HAP-1 (cell line): Measurements from ENCODE around the gene LRRC25.

Experiments
- DNase-seq, 2 experiments: peaks; one replicate each; pipeline ENCODE4 v3.0.0-alpha.2; 2016 to 2020; ENCODE audit warnings: low spot score in 2 of 2
- H3K27me3 ChIP-seq: fragments of 250-450 bp; sonication (Bioruptor Pico); 2 replicates; pipeline ENCODE4 v1.5.1; 2020; ENCODE audit warnings: low read depth, mild to moderate bottlenecking, moderate library complexity
- H3K36me3 ChIP-seq: fragments of 250-450 bp; sonication (Bioruptor Pico); replicated peaks from 2 replicates; pipeline ENCODE4 v1.5.1; 2020; ENCODE audit warnings: mild to moderate bottlenecking
- H3K4me1 ChIP-seq: fragments of 250-450 bp; sonication (Bioruptor Pico); 2 replicates; pipeline ENCODE4 v1.5.1; 2020; ENCODE audit warnings: mild to moderate bottlenecking
- H3K4me3 ChIP-seq: fragments of 250-450 bp; sonication (Bioruptor Pico); 2 replicates; pipeline ENCODE4 v1.5.1; 2020; ENCODE audit warnings: mild to moderate bottlenecking, moderate library complexity
- H3K9me3 ChIP-seq: fragments of 250-450 bp; sonication (Bioruptor Pico); 2 replicates; pipeline ENCODE4 v1.5.1; 2020; ENCODE audit warnings: mild to moderate bottlenecking, moderate library complexity
- in situ Hi-C: fragments of 300-500 bp; cut with MboI; formaldehyde crosslinking; loops from 3 replicates; pipeline ENCODE4 v1.14.3; 2020; ENCODE audit warnings: low sequenced_read_pairs, inconsistent platforms, mixed read lengths

LRRC25 gene

DNA sequence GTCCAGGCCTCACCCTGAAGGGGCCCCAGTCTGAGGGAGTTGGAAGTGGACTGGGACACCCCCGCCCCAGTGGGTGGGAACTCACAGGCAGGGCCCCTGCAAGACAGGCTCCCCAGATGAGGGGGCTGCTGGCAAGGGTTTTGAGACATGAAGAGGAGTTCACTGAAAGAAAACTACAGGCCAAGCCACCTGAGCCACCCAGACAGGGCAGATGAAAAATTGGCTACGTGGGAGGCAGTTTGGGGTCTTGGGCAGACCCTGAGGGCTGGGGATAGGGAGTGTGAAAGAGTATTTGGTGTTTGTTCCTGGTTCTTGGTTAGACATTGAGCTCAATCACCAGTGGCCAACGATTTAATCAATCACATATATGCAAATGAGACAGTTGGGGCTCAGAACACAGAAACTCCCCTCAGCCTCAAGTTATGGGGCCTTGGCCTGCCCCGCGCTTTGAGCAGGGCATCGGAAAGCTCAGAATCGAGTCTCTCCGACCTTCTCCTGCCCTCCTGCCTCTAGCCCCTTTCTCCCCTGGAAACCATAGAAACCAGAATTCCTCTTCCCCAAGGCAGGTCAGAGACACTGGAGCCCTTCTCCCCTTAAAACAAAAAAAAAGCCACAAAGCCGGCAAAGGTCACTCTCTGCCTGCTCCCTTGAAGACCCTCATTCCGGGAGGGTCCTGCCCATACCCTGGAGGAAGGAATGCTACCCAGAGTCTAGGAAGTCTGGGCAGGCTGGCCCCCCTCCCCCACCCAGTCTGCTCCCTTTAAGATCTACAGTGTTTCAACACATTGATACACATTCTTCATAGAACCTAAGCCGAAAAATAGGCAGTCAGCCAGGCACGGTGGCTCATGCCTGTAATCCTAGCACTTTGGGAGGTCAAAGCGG, 41.8 kb upstream of the LRRC25 start:
- DNase-seq = peak; percentile 38 to 79
- in situ Hi-C loops = no loop called here
- no peak overlapping the region for H3K4me3 ChIP-seq

DNA sequence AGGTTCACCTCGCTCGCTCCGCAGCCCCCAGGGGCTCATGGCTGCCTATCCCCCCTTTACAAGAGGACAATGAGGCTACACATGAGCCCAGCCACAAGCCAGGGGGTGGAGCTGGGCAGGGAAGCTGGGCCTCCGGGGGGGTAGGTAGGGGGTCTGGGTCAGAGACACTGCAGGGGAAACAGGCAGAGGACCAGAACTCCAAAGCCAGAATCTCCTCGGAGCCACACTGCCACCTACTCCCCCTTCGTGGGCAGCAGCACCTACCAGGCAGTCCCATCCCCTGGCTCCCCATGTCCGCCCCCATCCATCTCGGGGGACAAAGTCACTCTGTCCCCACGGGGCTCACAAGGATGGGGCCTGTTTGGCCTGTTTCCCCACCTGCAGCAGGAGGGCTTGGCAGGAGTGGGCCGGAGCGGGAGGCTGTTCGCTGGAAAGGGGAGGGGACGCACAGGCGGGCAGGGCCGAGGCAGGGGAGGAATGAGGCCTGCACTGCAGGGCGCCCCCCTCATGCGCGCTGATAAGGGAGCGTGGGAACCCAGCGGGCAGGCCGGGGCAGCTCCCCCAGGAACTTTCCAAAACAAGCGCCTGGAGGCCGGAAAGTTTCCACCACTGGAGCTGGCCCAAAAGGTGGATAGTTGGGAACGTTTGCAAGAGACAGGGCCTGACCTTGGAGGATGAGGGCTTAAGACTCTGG, 41.1 kb upstream of the LRRC25 start:
- Histone ChIP-seq H3K4me3 (peak overlapping the region; percentile 62; the same call in 1 of the 2 replicates), H3K27me3 (no peaks in the 10 kb centered on the region), H3K36me3 (peaks cover 24% of the 10 kb centered on the region), H3K9me3 (no peaks in the 10 kb centered on the region), H3K4me1 (peaks cover 21% of the 10 kb centered on the region)
- in situ Hi-C loops = no loop called here
- DNase-seq = no peak

More for the DNA sequence above, 41.8 kb upstream of the LRRC25 start:
- Histone ChIP-seq H3K27me3 (no peaks in the 10 kb centered on the region), H3K9me3 (no peaks in the 10 kb centered on the region), H3K4me1 (peaks cover 21% of the 10 kb centered on the region), H3K36me3 (peaks cover 24% of the 10 kb centered on the region)

DNA sequence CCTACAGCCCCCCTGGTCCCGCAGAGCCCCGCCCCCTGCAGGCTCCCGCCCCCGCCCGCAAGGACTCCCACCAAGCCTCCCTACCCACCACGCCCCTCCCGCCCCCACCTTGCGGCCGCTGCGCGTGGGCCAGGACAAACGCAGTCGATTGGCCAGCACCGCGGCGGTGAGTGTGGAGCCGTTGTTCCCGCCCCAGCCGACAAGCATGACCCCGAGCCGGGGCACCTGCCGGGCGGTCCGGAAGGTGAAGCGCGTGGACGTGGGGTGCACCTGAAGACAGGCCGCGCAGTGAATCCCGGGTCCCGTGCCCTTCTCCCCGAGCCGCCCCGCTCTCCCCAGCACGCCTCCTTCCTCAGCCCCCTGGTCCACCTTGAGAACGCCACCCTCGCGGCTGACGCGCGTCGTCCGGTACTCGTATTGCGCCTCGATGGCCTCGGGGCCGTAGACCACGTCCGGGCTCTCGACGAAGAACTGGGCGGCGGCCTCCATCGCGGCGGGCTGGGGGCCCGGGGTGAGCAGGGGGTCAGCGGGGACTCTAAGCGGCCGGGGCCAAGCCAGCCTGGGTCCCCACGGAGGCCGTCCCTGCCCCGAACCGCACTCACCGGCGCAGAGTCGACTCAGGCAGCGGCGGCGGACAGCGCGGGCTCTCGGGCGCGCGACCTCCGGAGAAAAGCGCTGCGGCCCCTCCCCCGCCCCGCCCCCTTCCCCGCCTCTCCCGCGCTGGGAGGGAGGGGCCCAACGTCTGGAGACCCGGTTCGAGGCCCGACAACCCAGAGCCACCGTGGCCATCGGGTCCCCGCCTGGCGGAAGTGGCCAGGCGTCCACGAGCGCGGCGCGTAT, 40.3 kb upstream of the LRRC25 start, which contains the start of gene ISYNA1:
Gene ISYNA1, minus strand, starts transcription at position 643 of the 840 bp plus-strand sequence. Its CDS starts 154 bp downstream, at position 489.
- H3K4me3 ChIP-seq = peak within 1 kb of the TSS; percentile 62
- H3K36me3 ChIP-seq = peaks cover 27% of the 10 kb centered on the region
- no peaks in the 10 kb centered on the region for H3K27me3 ChIP-seq
- in situ Hi-C loops = no loop called here
- peak; percentile 50 to 75 for DNase-seq
- H3K9me3 ChIP-seq = no peaks in the 10 kb centered on the region
- H3K4me1 ChIP-seq = peaks cover 21% of the 10 kb centered on the region

DNA sequence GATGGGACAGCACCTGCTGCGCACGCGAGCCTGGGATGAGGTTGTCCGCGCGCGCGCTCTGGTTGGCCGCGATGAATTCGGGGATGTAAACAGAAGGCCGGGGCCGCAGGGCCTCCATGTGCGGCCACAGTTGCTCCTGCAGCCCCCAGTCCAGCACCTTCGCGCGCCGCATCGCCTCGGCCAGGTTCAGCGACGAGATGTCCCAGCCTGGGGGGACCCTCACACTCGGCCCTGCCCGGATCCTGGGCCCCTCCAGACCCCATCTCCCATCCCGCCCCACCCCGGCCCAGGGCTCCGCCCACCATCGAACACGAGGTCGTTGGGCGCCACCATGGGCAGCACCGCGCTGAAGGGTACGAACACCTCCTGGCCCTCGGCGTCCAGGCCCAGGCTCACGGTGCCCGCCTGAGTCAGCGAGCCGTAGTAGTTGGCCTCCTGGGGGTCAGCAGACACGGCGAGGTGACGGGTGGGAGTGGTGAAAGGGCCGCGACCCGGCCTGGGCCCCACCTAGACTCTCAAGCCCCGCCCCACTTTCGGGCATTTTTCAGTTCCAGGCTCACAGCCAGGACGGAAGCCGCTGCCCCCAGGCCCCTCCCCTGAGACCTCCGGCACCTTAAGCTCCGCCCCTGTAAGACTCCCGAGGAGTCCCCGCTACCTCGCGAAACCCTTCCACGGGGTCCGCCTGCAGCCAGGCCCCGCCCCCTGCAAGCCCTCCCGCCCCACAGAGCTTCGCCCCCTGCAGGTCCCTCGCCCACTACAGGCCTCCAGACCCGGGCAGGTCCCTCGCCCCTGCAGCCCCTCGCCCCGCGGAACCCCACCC, 39.5 kb upstream of the LRRC25 start:
- peaks cover 21% of the 10 kb centered on the region for H3K4me1 ChIP-seq
- peak overlapping the region; percentile 62 for H3K4me3 ChIP-seq
- no peaks in the 10 kb centered on the region for H3K9me3 ChIP-seq
- peak; percentile 85 to 98 for DNase-seq
- H3K27me3 ChIP-seq = no peaks in the 10 kb centered on the region
- in situ Hi-C loops = no loop called here
- H3K36me3 ChIP-seq = peaks cover 28% of the 10 kb centered on the region

DNA sequence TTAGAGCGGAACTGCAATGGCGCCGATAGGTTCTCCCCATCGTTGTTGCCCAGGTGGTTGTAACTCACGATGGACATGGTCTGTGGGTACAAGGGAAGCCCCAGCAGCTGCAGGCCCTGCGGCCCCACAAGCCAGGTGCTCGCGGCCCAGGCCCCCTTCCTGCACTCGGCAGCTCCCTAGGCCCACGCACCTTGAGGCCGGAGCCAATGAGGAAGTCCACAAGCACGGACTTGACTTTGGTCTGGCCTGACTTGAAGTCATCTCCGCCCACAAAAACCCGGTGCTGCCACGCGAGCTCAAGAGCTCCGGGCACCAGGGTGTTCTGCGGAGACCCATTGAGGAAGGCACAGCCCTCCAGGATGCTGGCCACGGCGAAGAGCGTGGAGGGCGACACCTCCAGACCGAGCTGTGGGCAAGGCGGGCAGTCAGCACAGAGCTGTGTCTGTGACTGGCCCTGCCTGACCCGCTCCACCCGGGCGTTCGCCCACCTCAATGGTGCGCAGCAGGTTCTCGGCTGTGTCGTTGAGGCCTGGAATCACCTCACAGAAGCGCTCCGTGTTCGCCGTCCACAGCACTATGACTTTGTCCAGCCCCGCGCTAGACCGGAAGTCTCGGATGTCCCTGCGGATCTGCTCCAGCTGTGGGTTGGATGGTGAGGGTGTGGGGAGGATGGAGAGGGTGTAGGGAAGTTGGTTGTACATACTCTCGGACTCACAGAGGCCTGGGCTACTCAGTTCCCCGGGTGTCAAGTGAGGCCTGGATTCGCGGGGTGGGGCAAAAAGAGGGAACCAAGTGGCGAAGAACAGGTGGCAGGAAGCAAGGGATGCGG, 38.6 kb upstream of the LRRC25 start:
- Histone ChIP-seq H3K9me3 (no peaks in the 10 kb centered on the region), H3K36me3 (peaks cover 28% of the 10 kb centered on the region), H3K4me3 (peak overlapping the region; percentile 62), H3K27me3 (no peaks in the 10 kb centered on the region), H3K4me1 (peaks cover 21% of the 10 kb centered on the region)
- in situ Hi-C loops = no loop called here
- DNase-seq = no peak

DNA sequence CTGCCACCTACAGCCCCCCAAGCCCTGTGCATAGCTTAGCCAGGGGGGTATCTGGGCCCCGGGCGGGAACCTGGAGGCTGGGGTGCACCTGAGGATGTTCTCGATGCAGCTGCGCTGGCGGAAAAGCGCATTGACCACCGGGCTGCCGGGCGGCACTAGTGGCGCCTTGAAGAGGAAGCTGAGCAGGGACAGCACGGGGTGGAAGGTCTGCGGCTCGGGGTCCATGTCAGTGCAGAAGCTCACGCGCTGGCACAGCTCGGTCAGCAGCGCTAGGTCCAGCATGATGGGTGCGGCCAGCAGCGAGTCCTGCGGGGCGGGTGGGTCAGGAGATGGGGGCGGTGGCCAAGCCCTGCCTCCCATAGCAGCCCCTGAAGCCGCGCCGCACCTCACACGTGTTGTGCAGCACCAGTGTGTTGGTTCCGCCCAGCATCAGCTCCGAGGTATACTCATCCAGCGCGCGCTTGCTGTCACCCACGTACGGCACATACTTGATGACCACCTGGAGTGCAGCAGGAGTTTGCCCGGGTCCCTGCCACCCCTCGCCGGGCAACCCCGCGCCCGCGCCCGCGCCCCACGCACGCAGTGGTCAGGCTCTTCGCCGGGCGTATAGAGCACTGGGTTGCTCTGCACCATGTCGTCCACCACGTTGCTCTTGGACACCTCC, 37.9 kb upstream of the LRRC25 start:
- DNase-seq = no peak
- in situ Hi-C loops = no loop called here
- Histone ChIP-seq H3K36me3 (peaks cover 28% of the 10 kb centered on the region), H3K27me3 (no peaks in the 10 kb centered on the region), H3K9me3 (no peaks in the 10 kb centered on the region), H3K4me3 (no peak overlapping the region), H3K4me1 (peaks cover 21% of the 10 kb centered on the region)

DNA sequence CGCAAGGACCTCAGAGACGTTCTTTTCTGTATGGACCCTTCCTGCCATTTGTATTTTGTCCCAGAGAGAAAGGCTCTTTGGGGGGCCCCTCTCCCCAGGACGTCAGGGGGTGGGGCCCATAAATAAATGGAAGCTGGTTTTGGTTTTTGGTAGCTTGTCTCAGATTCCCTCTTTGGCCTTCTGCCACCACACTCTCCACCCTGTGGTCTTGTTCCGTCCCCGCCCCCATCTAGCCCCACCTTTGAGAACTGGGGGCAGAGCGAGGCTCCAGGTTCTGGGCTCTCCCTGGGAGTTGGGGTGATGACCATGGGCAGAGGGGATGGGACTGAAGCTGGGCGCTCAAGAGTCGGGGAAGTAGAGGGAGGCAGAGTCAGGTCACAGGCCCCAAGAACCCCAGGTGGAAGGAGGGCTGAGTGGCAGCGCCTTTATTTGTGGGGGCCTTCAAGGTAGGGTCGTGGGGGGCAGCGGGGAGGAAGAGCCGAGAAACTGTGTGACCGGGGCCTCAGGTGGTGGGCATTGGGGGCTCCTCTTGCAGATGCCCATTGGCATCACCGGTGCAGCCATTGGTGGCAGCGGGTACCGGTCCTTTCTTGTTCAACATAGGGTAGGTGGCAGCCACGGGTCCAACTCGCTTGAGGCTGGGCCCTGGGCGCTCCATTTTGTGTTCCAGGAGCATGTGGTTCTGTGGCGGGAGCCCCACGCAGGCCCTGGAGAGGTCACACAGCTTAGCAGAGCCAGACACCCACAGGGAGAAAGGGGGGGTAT, 37.2 kb upstream of the LRRC25 start:
- no peaks in the 10 kb centered on the region for H3K27me3 ChIP-seq
- no peak overlapping the region for H3K4me3 ChIP-seq
- H3K36me3 ChIP-seq = peaks cover 28% of the 10 kb centered on the region
- peaks cover 16% of the 10 kb centered on the region for H3K4me1 ChIP-seq
- in situ Hi-C loops = no loop called here
- DNase-seq = no peak
- no peaks in the 10 kb centered on the region for H3K9me3 ChIP-seq

DNA sequence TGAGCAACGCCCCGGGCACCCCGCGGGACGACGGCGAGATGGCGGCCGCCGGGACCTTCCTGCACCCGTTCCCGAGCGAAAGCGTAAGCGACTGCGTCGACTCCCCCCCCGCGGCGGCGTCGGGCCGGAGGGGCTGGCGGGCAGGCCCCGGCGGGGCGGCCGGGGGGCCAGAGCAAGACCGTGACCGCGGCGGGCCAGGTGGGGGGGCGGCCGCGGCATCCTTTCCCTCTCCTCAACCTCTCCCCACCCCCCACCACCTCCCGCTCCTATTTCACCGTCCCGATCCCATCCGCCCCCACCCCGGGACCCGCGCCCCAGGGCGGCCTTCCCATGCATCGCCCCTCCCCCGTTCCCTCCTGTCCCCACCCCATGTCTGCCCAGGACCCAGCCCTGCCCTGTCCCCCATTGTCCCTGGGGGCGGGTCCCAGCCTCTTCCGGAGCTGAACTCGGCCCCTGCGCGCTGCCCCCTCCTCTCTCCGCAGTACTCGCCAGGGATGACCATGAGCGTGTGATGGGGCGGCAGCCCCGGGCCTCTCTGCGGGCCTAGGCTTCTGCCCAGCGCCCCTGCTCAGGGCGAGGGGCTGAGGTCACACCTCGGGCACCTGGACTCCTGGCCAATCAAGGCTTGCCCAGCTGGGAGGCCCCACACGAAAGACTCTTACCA, 36.4 kb upstream of the LRRC25 start:
- H3K27me3 ChIP-seq = no peaks in the 10 kb centered on the region
- peaks cover 28% of the 10 kb centered on the region for H3K36me3 ChIP-seq
- no peak overlapping the region for H3K4me3 ChIP-seq
- DNase-seq = no peak
- in situ Hi-C loops = no loop called here
- H3K9me3 ChIP-seq = no peaks in the 10 kb centered on the region
- peaks cover 14% of the 10 kb centered on the region for H3K4me1 ChIP-seq

DNA sequence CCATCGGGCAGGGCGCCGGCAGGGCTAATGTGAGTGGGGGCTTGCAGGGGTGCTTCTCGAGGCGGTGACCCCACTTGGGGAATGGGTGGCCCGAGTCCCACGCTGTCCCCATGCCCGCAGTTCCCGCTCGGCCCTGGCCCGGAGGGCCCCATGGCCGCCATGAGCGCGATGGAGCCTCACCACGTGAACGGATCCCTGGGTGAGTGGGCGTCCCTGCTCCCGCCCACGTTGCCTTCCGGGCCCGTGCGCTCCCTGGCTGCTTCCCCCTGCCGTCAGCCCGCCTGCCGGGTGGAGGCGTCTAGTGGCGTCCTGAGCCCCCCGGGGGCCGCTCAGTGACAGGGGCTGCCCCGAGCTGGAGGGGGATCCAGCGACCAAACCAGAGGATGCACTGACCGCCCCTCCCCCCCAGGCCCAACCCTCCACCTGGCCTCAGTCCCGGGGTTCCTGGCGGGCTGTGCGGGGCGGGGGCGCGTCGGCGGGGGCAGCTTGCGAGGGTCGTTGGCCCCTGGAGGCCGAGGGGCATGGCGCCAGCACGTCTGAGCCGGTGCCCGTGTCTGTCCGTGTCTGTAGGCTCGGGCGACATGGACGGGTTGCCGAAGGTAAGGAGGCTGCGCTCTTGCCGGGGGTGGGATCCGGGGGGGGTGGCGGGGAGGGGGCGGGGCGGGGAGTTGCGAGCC, 35.7 kb upstream of the LRRC25 start:
- H3K4me3 ChIP-seq = no peak overlapping the region
- DNase-seq = no peak
- H3K4me1 ChIP-seq = peaks cover 11% of the 10 kb centered on the region
- in situ Hi-C loops = no loop called here
- H3K27me3 ChIP-seq = no peaks in the 10 kb centered on the region
- H3K9me3 ChIP-seq = no peaks in the 10 kb centered on the region
- H3K36me3 ChIP-seq = peaks cover 31% of the 10 kb centered on the region

DNA sequence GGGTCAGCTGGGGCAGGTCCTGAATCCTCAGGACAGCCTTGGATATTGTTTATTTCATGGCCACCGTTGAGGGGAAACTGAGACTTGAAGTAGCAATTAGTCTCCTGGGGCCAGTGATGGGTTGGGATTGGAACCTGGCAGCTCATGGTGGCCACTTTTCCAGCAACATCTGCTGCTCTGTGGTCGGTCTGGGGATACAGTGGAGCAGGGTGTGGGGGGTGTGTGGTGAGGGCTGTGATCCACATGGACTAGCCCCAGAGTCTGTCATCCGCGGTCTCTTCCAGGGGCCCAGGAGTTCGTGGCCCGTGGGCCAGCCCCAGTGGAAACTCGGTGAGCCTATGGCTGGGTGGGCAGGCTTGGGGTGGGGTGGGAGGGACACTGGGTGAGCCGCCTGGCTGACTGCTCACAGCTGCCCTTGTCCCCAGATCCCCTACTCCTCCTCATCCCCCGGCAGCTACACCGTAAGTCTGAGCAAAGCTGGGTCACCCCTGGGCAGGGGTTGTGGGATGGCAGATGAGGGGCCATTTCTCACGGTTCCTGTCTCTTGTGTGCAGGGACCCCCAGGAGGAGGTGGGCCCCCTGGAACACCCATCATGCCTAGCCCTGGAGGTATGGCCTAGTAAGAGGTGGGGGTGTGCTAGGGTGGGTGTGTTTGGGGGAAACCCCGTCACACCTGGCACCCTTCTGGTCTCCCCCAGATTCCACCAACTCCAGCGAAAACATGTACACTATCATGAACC, 35.0 kb upstream of the LRRC25 start:
- H3K4me3 ChIP-seq = no peak overlapping the region

More for the DNA sequence above, 35.0 kb upstream of the LRRC25 start:
- peaks cover 31% of the 10 kb centered on the region for H3K36me3 ChIP-seq
- H3K9me3 ChIP-seq = no peaks in the 10 kb centered on the region
- H3K27me3 ChIP-seq = no peaks in the 10 kb centered on the region
- DNase-seq = no peak
- peaks cover 10% of the 10 kb centered on the region for H3K4me1 ChIP-seq
- in situ Hi-C loops = no loop called here
